HCT116 (cell line): ENCODE data around the gene QRICH2. TPM values are rescaled to one million over a fixed set of nuclear protein-coding genes. Genes with fewer than 3 reads are reported as not detected.

Experiments
- ATAC-seq: fragments of 200-7000 bp; cut with Tn5 transposase; 2 replicates; pipeline ENCODE4 v1.9.1; 2020; ENCODE audit warnings: mild to moderate bottlenecking, moderate library complexity
- BruUV-seq: library from RNA; stranded (reverse); fragments of 400-500 nt; replicated peaks from 2 replicates; lab custom pipeline; 2021; lab: Mats Ljungman, UMichigan
- CTCF ChIA-PET: fragments of 300-600 bp; sonication (Branson Sonifier 250); formaldehyde crosslinking; loops from one replicate; lab custom pipeline; 2021; ENCODE audit warnings: antibody characterized with exemption; lab: Charles Lee
- POLR2A ChIA-PET: fragments of 300-600, 350-600 bp; sonication (Branson Sonifier 250); formaldehyde crosslinking; loops from one replicate; lab custom pipeline; 2021; ENCODE audit warnings: antibody characterized with exemption; lab: Charles Lee
- RAD21 ChIA-PET, 2 experiments: fragments of 300-600 bp; sonication (Branson Sonifier 250); formaldehyde crosslinking; loops; one replicate each; lab custom pipeline; 2023; ENCODE audit warnings: low total read pairs in 2 of 2; ENCODE audit not compliant: uncharacterized antibody in 2 of 2, unreplicated experiment in 2 of 2, low non-redundant PET in 1 of 2; lab: Charles Lee
- DNase-seq: peaks from one replicate; pipeline ENCODE4 v3.0.0-alpha.2; 2010; ENCODE audit warnings: low read depth, low spot score
- H2AFZ ChIP-seq: fragments of 200-600 bp; shearing (Covaris generic), sonication (generic); 2 replicates; pipeline ENCODE4 v1.6.1; 2017; ENCODE audit warnings: low read depth, mixed run types, mixed read lengths, antibody characterized with exemption, low read length; ENCODE audit not compliant: poor library complexity, severe bottlenecking
- H3K27ac ChIP-seq: 2 replicates; pipeline ENCODE4 v1.5.1; 2012; ENCODE audit warnings: low read depth, low read length
- H3K27me3 ChIP-seq: fragments of 200-600 bp; sonication (generic); 2 replicates; pipeline ENCODE4 v1.6.1; 2016; ENCODE audit warnings: mixed run types, low read length, mixed read lengths; ENCODE audit not compliant: insufficient read depth
- H3K36me3 ChIP-seq, 2 experiments: fragments of 200-500 bp in 1 of 2; fragments of 200-600 bp in 1 of 2; sonication (Bioruptor generic) in 1 of 2; sonication (generic) in 1 of 2; 2 replicates each; pipeline versions ENCODE4 v1.5.1 to v1.6.1; 2014 to 2016; ENCODE audit warnings: low read length in 2 of 2, inconsistent platforms in 1 of 2, mixed read lengths in 1 of 2, mixed run types in 1 of 2; ENCODE audit not compliant: insufficient read depth in 2 of 2, control insufficient read depth in 1 of 2
- H3K4me1 ChIP-seq, 2 experiments: fragments of 200-600 bp in 1 of 2; sonication (generic) in 1 of 2; 2 replicates each; pipeline versions ENCODE4 v1.5.1 to v1.6.1; 2012 to 2017; ENCODE audit warnings: low read length in 2 of 2, inconsistent platforms in 1 of 2, mild to moderate bottlenecking in 1 of 2, mixed read lengths in 1 of 2, mixed run types in 1 of 2, moderate library complexity in 1 of 2; ENCODE audit not compliant: insufficient read depth in 2 of 2, control insufficient read depth in 1 of 2
- H3K4me2 ChIP-seq: fragments of 200-600 bp; sonication (generic); 2 replicates; pipeline ENCODE4 v1.6.1; 2017; ENCODE audit warnings: mixed run types, low read length, mixed read lengths
- H3K4me3 ChIP-seq, 2 experiments: fragments of 200-600 bp in 1 of 2; sonication (generic) in 1 of 2; replicated peaks in 1 of 2; 2 replicates each; pipeline ENCODE4 v1.5.1; 2011 to 2016; ENCODE audit warnings: low read length in 2 of 2, control low read depth in 1 of 2, low read depth in 1 of 2, mild to moderate bottlenecking in 1 of 2, mixed read lengths in 1 of 2, mixed run types in 1 of 2
- H3K79me2 ChIP-seq: fragments of 200-600 bp; sonication (generic); 2 replicates; pipeline ENCODE4 v1.6.1; 2017; ENCODE audit warnings: mild to moderate bottlenecking, mixed run types, low read length, moderate library complexity, mixed read lengths; ENCODE audit not compliant: insufficient read depth
- H3K9ac ChIP-seq: fragments of 200-600 bp; sonication (generic); 2 replicates; pipeline ENCODE4 v1.6.1; 2016; ENCODE audit warnings: low read length, mixed read lengths
- H3K9me2 ChIP-seq: fragments of 200-600 bp; sonication (generic), shearing (Covaris generic); 2 replicates; pipeline ENCODE4 v1.6.1; 2017; ENCODE audit warnings: mixed run types, mild to moderate bottlenecking, moderate library complexity; ENCODE audit not compliant: insufficient read depth
- H3K9me3 ChIP-seq, 2 experiments: fragments of 200-500 bp in 1 of 2; fragments of 200-600 bp in 1 of 2; sonication (Bioruptor generic) in 1 of 2; sonication (generic) in 1 of 2; 2 replicates each; pipeline ENCODE4 v1.6.1; 2014 to 2017; ENCODE audit warnings: low read length in 2 of 2, mixed read lengths in 2 of 2, inconsistent platforms in 1 of 2, low read depth in 1 of 2, mild to moderate bottlenecking in 1 of 2, mixed run types in 1 of 2, moderate library complexity in 1 of 2; ENCODE audit not compliant: control insufficient read depth in 1 of 2, insufficient read depth in 1 of 2
- H4K20me1 ChIP-seq: fragments of 200-600 bp; sonication (generic), shearing (Covaris generic); 2 replicates; pipeline ENCODE4 v1.6.1; 2017; ENCODE audit warnings: mixed run types, mild to moderate bottlenecking, moderate library complexity; ENCODE audit not compliant: insufficient read depth
- CBX3 ChIP-seq: IDR thresholded peaks from 2 replicates; pipeline ENCODE4 v1.6.1; 2012; ENCODE audit warnings: low read depth
- CTCF ChIP-seq, 3 experiments: fragments of 200-600 bp in 1 of 3; sonication (generic) in 1 of 3; IDR thresholded peaks in 2 of 3; conservative IDR thresholded peaks in 1 of 3; 2 replicates each; pipeline ENCODE4 v1.5.1; 2012 to 2017; ENCODE audit warnings: low read depth in 2 of 3, low read length in 2 of 3, antibody characterized with exemption in 1 of 3, borderline replicate concordance in 1 of 3, control low read depth in 1 of 3, mild to moderate bottlenecking in 1 of 3, mixed read lengths in 1 of 3, mixed run types in 1 of 3, moderate library complexity in 1 of 3; ENCODE audit not compliant: insufficient read depth in 1 of 3
- EGR1 ChIP-seq: IDR thresholded peaks from 2 replicates; pipeline ENCODE4 v1.6.1; 2012; ENCODE audit warnings: low read depth
- FOSL1 ChIP-seq: IDR thresholded peaks from 2 replicates; pipeline ENCODE4 v1.6.1; 2012; ENCODE audit warnings: low read depth
- JUND ChIP-seq: IDR thresholded peaks from 2 replicates; pipeline ENCODE4 v1.6.1; 2012
- RAD21 ChIP-seq: IDR thresholded peaks from 2 replicates; pipeline ENCODE4 v1.6.1; 2012; ENCODE audit warnings: low read depth, mild to moderate bottlenecking
- ZFX ChIP-seq: fragments of 450-650 bp; IDR thresholded peaks from 2 replicates; pipeline ENCODE4 v1.6.1; 2017
- ZNF274 ChIP-seq: fragments of 200-500 bp; sonication (Bioruptor generic); IDR thresholded peaks from 2 replicates; pipeline ENCODE4 v1.6.1; 2014; ENCODE audit warnings: mild to moderate bottlenecking, low read depth, low read length, inconsistent platforms
- intact Hi-C: fragments of 100-400 bp; cut with micrococcal nuclease; formaldehyde crosslinking; loops from 2 replicates; pipeline ENCODE4 v1.10.0; 2022
- total RNA-seq: library from RNA; stranded (reverse); gene quantifications from one replicate; pipeline ENCODE4 v1.2.1, GENCODE V29; 2021; ENCODE audit not compliant: unreplicated experiment
- TF ChIP-seq, protein P1 (sequence below): IDR thresholded peaks from 2 replicates; pipeline ENCODE4 v1.6.1; 2012
- TF ChIP-seq, protein P2 (sequence below): IDR thresholded peaks from 2 replicates; pipeline ENCODE4 v1.6.1; 2012
- TF ChIP-seq, protein P3 (sequence below): IDR thresholded peaks from 2 replicates; pipeline ENCODE4 v1.6.1; 2012; ENCODE audit warnings: low read depth

Gene QRICH2
- total RNA-seq, 1 experiment from 2014 or later = 4.9 TPM

- peaks cover 0 to 23% of the 10 kb centered on the region in 2 experiments; a peak in 2 of 4 replicates for H3K4me1 ChIP-seq
- TF ChIP-seq CBX3 = no peak
- TF ChIP-seq FOSL1 = no peak
- TF ChIP-seq JUND = no peak
- no peaks in the 10 kb centered on the region for H4K20me1 ChIP-seq
- RAD21 ChIA-PET = interaction anchor here (0.5 to 0.7 kb wide), 2 partner anchors 16 to 54 kb away, joined by 3 read pairs; no protein-coding TSS in a partner anchor
- peak overlapping the region; percentile 82 for H3K4me2 ChIP-seq
- peaks cover 33% of the 10 kb centered on the region for H3K79me2 ChIP-seq
- H3K27ac ChIP-seq = peak overlapping the region; percentile 89
- intact Hi-C loops = loop anchor here (5.0 kb wide), 1 partner anchor 33 kb away; no protein-coding TSS in a partner anchor
- peak overlapping the region; percentile 93 to 99 for H3K4me3 ChIP-seq
- no peaks in the 10 kb centered on the region for H3K9me2 ChIP-seq
- no peaks in the 10 kb centered on the region for H3K9me3 ChIP-seq
- ATAC-seq = no peak; the same call in 1 of the 2 replicates
- CTCF ChIA-PET = interaction anchor here (1.1 to 2.4 kb wide), 7 partner anchors 8 to 54 kb away, joined by 3 to 22 read pairs (median 4); no protein-coding TSS in a partner anchor
- H3K27me3 ChIP-seq = no peaks in the 10 kb centered on the region
- H3K9ac ChIP-seq = peak overlapping the region; percentile 87
- H2AFZ ChIP-seq = peak overlapping the region; percentile 92
- POLR2A ChIA-PET = interaction anchor here (0.9 to 2.2 kb wide), 9 partner anchors 9 to 147 kb away, joined by 3 to 26 read pairs (median 5); partner anchors contain the start of gene RHBDF2
- TSS peak; percentile 83 for BruUV-seq
- DNase-seq = no peak
- H3K36me3 ChIP-seq = no peaks in the 10 kb centered on the region
Measured at GRCh38 chr17:76354317-76354729, 46.2 kb upstream of the QRICH2 start.

DNA sequence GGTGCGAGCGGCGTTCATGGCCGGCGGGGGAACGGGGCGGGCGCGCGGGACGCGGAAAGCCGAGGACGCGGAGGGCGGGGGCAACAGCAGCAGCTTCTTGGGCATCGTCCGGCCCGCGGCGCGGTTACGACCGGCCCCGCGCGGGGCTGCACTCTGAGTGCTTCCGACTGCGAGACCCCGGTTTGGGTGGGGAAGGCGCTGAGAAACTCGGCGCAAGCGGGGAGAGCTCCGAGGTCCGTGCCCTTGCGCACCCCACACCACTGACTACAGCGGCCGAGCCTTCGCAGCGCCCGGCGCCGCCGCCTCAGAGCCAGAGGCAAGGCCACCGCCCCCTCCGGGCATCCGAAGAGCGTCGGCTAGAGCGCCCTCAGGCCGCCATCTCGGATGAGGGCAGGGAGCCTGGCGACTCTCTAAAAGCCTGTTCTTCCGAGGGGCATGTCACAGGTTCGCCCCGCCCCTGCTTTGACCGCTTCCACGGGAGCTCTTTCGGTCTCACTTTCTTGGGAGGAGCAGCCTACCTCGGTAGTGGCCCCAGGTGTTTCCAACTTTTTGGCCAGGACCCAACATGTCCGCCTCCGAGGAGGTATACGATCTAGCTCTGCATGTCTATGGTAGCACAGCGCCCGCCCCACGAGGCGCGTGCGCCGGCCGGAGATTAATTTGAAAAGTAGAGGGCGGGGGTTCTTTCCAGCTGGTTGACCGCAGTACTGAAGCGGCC is 45.7 kb upstream of the QRICH2 start, which contains the start of gene PRPSAP1:
PRPSAP1 (minus strand) TSS at position 318 of the 718 bp plus-strand sequence; CDS start at position 105, 213 bp downstream.
- Histone ChIP-seq H3K27me3 (no peaks in the 10 kb centered on the region), H3K4me1 (peaks cover 0 to 23% of the 10 kb centered on the region in 2 experiments; a peak in 2 of 4 replicates), H4K20me1 (peaks cover under 1% of the 10 kb centered on the region; the same call in 1 of the 2 replicates), H3K79me2 (peaks cover 37% of the 10 kb centered on the region), H3K4me2 (peak within 1 kb of the TSS; percentile 82), H3K36me3 (no peaks in the 10 kb centered on the region), H3K9me2 (no peaks in the 10 kb centered on the region), H3K27ac (peak within 1 kb of the TSS; percentile 89), H3K9ac (peak within 1 kb of the TSS; percentile 87), H3K9me3 (no peaks in the 10 kb centered on the region), H2AFZ (peak within 1 kb of the TSS; percentile 92), H3K4me3 (peak within 1 kb of the TSS; percentile 93 to 99)
- BruUV-seq = no TSS peak
- RAD21 ChIA-PET = interaction anchor here (0.5 to 0.7 kb wide), 3 partner anchors 16 to 55 kb away, joined by 3 read pairs; no protein-coding TSS in a partner anchor
- DNase-seq = peak; percentile 93
- ATAC-seq = peak; percentile 96
- POLR2A ChIA-PET = interaction anchor here (0.5 to 2.2 kb wide), 12 partner anchors 9 to 1079 kb away, joined by 3 to 26 read pairs (median 4); partner anchors contain the start of genes RHBDF2 and WBP2
- CTCF ChIA-PET = interaction anchor here (1.1 to 2.4 kb wide), 8 partner anchors 8 to 78 kb away, joined by 3 to 22 read pairs (median 4); no protein-coding TSS in a partner anchor
- intact Hi-C loops = loop anchor here (5.0 kb wide), 1 partner anchor 34 kb away; no protein-coding TSS in a partner anchor
- TF ChIP-seq CTCF (IDR thresholded peaks at IDR 0.05 in 2 of 3, conservative IDR thresholded peaks at IDR 0.05 in 1 of 3; ENCODE audit: borderline replicate concordance in 1 of 3, insufficient read depth in 1 of 3, low read depth in 2 of 3, low read length in 2 of 3) (peak in 1 of 3 experiments; percentile 62; a peak in 2 of 6 replicates), ZNF274 (no peak), RAD21 (no peak; the same call in 1 of the 2 replicates), ZFX (peak; percentile 88; the same call in 1 of the 2 replicates), EGR1 (peak; percentile 96)
- TF ChIP-seq, protein P1, sequence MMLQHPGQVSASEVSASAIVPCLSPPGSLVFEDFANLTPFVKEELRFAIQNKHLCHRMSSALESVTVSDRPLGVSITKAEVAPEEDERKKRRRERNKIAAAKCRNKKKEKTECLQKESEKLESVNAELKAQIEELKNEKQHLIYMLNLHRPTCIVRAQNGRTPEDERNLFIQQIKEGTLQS = no peak
- TF ChIP-seq, protein P2, sequence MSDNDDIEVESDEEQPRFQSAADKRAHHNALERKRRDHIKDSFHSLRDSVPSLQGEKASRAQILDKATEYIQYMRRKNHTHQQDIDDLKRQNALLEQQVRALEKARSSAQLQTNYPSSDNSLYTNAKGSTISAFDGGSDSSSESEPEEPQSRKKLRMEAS = peak; percentile 88
- TF ChIP-seq, protein P3, sequence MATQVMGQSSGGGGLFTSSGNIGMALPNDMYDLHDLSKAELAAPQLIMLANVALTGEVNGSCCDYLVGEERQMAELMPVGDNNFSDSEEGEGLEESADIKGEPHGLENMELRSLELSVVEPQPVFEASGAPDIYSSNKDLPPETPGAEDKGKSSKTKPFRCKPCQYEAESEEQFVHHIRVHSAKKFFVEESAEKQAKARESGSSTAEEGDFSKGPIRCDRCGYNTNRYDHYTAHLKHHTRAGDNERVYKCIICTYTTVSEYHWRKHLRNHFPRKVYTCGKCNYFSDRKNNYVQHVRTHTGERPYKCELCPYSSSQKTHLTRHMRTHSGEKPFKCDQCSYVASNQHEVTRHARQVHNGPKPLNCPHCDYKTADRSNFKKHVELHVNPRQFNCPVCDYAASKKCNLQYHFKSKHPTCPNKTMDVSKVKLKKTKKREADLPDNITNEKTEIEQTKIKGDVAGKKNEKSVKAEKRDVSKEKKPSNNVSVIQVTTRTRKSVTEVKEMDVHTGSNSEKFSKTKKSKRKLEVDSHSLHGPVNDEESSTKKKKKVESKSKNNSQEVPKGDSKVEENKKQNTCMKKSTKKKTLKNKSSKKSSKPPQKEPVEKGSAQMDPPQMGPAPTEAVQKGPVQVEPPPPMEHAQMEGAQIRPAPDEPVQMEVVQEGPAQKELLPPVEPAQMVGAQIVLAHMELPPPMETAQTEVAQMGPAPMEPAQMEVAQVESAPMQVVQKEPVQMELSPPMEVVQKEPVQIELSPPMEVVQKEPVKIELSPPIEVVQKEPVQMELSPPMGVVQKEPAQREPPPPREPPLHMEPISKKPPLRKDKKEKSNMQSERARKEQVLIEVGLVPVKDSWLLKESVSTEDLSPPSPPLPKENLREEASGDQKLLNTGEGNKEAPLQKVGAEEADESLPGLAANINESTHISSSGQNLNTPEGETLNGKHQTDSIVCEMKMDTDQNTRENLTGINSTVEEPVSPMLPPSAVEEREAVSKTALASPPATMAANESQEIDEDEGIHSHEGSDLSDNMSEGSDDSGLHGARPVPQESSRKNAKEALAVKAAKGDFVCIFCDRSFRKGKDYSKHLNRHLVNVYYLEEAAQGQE = no peak
